NCI-H146 treated with DMSO at 0.1 percent for 48 hours (cell line): ENCODE results near the gene ZNF750.

ENCODE experiments used
- DNase-seq: peaks from one replicate; lab custom pipeline; 2025; ENCODE audit not compliant: unreplicated experiment; lab: John Stamatoyannopoulos, UW

The ZNF750 gene

GRCh38 chr17:82872591-82873520, 33.0 kb upstream of the ZNF750 start:
- DNase-seq, result no peak

DNA sequence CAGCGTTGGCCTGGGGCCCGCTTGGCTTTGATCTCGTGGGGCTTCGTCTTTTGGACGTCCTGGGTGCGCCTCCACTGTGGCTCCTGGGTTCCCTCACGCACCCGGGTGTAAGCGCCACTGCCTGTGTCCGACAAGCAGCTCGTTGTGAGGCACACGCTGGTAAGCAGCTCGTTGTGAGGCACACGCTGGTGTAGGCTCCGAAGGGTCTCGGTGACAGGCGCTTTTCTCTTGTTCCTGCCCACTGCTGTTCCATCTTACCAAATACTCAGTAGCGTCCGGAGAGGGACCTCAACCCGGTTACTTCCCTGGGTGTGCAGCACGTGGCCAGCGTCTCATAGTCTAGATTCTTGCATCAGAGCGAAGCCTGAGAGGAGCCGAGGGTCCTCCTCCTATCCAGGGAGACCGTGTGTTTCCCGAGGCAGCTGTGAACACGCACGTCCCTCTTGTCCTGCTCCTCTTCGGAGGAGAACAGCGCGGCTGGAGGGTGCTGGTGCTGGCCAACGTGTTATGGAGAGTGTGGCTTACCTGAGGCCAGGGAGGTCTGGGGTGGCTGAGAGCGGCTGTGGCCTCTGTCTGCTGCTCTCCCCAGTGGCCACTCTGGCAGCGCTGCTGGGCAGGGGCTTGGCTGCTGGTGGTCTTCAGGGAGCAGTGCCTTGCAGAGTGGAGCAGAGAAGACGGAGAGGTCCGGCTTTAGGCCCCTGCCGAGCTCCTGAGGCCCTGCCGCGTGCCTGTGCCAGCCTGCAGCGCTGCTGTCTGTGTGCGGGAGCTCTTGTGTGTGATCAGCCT, 32.1 kb upstream of the ZNF750 start:
- no peak for DNase-seq

DNA sequence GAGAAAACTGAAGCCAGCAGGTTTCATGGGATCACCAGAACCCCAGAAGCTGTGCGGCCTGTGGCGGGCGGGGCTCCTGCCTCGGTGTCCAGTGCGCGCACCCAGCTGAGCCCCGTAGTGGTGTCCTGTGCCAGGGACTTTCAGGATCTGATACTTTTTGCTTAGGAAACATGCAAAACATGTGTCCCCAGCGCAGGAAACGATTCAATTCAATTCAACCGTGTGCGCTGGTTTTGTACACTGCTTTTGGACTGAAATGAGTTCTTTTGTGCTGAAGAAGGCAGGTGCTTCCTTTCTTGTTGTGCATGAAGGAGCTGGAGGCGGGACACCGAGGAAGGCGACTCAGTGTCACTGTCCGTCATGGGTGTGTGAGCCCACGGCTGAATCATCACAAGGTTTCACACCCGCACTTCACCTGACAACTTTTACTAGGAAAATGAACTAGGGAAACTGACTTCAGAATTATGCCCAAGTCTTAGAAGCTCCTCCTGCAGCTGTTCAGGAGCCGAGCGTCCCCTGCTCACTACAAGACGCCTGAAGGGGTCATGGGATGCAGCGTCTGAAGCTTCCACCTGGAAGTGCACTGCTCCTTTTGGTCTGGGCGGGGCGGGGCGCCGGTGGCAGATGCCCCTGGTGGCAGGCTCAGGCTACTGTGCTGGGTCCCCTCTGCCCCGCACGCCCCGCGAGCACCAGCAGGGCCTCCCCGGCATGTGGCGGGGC, 31.4 kb upstream of the ZNF750 start:
- DNase-seq, result no peak

DNA sequence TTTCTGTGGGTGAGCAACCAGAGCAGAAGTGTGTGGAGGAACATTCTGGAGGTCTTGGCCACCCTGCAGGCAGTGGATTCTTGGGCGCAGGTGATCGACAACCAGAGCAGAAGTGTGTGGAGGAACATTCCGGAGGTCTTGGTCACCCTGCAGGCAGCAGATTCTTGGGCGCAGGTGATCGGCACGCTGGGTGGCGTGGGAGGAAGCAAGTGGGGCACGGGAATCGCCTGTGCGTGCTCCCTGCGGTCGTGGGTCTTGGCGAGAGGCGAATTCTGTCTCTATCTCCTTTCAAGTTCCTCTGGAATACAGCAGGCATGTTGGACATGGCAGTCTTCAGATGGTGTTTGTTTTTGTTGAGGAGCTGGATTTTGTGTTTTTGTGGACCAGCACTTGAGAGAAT, 30.7 kb upstream of the ZNF750 start:
- no peak for DNase-seq

GRCh38 chr17:82870091-82870491, 30.3 kb upstream of the ZNF750 start:
- no peak for DNase-seq

GRCh38 chr17:82869536-82869935, 29.7 kb upstream of the ZNF750 start:
- DNase-seq, result no peak

GRCh38 chr17:82868715-82869131, 28.9 kb upstream of the ZNF750 start:
- DNase-seq, result no peak

GRCh38 chr17:82867763-82868325, 28.0 kb upstream of the ZNF750 start:
- DNase-seq, result no peak

DNA sequence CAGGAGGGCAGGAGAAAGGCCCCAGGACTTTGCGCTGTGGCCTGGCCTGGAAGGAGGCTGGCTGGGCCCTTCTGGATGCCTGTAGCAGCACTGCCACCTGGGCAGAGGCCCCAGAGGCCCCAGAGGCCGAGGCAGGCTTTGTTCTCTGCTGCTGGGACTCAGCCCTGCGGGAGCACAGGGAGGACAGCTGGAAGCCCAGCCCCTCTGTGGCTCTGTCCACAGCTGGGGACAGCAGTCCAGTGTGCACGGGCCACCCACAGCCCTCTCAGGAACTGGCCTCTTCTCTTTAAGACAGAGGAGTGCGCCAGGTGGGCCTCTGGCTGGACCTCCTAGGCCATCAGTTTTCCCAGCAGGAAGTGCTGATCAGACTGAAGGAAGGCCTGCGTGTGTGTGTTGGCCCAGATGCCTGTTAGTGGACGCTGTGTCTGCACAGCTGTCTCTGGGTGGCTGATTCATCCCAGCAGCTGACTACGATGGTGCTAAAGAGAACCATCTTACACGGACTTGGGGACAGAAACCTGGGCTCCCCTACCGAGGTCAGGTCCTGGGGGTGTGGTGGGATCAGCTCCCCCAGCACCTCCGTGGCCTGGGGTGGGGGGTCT, 26.9 kb upstream of the ZNF750 start:
- peak; percentile 45 for DNase-seq

- DNase-seq, result peak; percentile 61
Measured at GRCh38 chr17:82865774-82866395, 26.1 kb upstream of the ZNF750 start.

- DNase-seq, result no peak
Measured at GRCh38 chr17:82865274-82865673, 25.5 kb upstream of the ZNF750 start.

DNA sequence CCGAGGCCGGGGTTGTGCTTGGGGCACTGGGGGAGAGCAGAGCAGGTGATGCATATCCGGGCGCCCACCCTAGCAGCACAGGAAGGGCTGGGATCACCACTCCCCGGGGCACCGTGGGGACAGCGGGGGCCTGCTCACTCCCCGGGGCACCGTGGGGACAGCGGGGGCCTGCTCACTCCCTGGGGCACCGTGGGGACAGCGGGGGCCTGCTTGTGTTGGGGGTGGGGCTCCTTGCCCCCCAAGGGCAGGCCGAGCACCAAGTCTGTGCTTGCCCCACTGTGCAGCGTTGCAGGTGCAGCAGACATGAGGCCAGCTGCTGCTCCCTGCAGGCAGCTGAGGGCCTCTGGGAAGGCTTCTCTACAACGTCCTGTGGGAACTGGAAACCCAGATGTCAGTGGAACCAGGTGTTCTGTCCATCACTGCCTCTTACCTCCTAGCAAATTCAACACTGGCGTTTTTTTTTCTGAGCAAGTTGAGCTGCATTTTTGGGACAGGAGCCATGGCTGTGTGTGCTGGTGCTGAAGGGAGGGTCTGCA, 25.0 kb upstream of the ZNF750 start:
- peak; percentile 49 for DNase-seq

GRCh38 chr17:82863941-82864712, 24.3 kb upstream of the ZNF750 start:
- DNase-seq, result peak; percentile 70

GRCh38 chr17:82863383-82863940, 23.6 kb upstream of the ZNF750 start:
- peak; percentile 33 for DNase-seq

GRCh38 chr17:82862737-82863382, 23.0 kb upstream of the ZNF750 start:
- DNase-seq, result no peak

GRCh38 chr17:82862191-82862590, 22.4 kb upstream of the ZNF750 start:
- no peak for DNase-seq

DNA sequence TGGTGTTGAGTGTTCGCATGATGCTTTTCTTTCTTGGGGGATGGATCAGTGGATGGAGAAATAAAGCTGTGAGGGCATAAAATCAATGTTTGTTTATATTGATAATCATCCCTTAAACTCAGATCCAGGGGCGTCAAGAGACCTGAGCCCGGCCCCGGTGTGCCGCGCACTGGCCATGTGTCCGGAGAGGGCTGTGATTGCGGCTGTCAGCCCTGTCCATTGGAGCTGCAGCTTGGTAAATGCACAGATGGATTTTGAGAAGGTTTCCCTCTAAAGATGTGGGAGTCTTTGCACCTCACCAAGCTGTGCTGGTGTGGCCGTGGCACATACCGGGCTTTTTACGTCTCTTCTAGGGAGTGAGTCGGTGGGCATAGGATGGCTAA, 21.6 kb upstream of the ZNF750 start:
- DNase-seq, result no peak

GRCh38 chr17:82860606-82861392, 21.0 kb upstream of the ZNF750 start:
- DNase-seq, result no peak
